IMR-90 (cell line): ENCODE measurements around the gene SRSF7.
"Not testable (repeated sequence)": the region's sequence is repeated elsewhere in the genome, so short reads cannot be mapped to it uniquely, and the experiment has no call there.

Source experiments
- CTCF ChIP-seq: conservative IDR thresholded peaks from 2 replicates; pipeline ENCODE4 v1.5.1; 2012; ENCODE audit warnings: mild to moderate bottlenecking, low read depth, low read length, improper control_type of control experiment
- POLR2A ChIP-seq: IDR thresholded peaks from 2 replicates; pipeline ENCODE4 v1.6.1; 2012; ENCODE audit warnings: mild to moderate bottlenecking, low read depth, low read length
- RAD21 ChIP-seq: IDR thresholded peaks from 2 replicates; pipeline ENCODE4 v1.6.1; 2012; ENCODE audit warnings: low read length, improper control_type of control experiment
- SMC3 ChIP-seq: fragments of 150-350 bp; IDR thresholded peaks from 2 replicates; pipeline ENCODE4 v1.6.1; 2016; ENCODE audit warnings: low read depth, mild to moderate bottlenecking, antibody characterized with exemption, low read length, moderate library complexity

- not testable (repeated sequence) for TF ChIP-seq POLR2A, CTCF, SMC3, RAD21
These were observed 4.7 kb upstream of the SRSF7 start for GRCh38 chr2:38755891-38756290.
